HepG2 (cell line): ENCODE results near the gene PRH2. TPM values are rescaled to one million over a fixed set of nuclear protein-coding genes. Genes with fewer than 3 reads are reported as not detected.

Experiments used
- E2F5 ChIP-seq: sonication (generic); formaldehyde crosslinking; conservative IDR thresholded peaks from 2 replicates; pipeline ENCODE4 v1.4.0; 2020; ENCODE audit warnings: missing genetic modification reagents
- FOXO4 ChIP-seq: sonication (generic); formaldehyde crosslinking; conservative IDR thresholded peaks from 2 replicates; pipeline ENCODE4 v1.8.1; 2023; ENCODE audit warnings: missing genetic modification reagents
- GLI4 ChIP-seq: sonication (generic); formaldehyde crosslinking; IDR thresholded peaks from 2 replicates; pipeline ENCODE4 v1.5.1; 2020; ENCODE audit warnings: missing genetic modification reagents, mild to moderate bottlenecking, moderate library complexity, borderline replicate concordance
- JUNB ChIP-seq: sonication (generic); formaldehyde crosslinking; IDR thresholded peaks from 2 replicates; pipeline ENCODE4 v1.8.0; 2022; ENCODE audit warnings: missing genetic modification reagents, mild to moderate bottlenecking, borderline replicate concordance
- NR0B2 ChIP-seq: sonication (generic); formaldehyde crosslinking; IDR thresholded peaks from 2 replicates; pipeline ENCODE4 v1.4.0; 2020; ENCODE audit warnings: mild to moderate bottlenecking, missing genetic modification reagents
- RXRA ChIP-seq: sonication (generic); formaldehyde crosslinking; IDR thresholded peaks from 2 replicates; pipeline ENCODE4 v1.5.1; 2020; ENCODE audit warnings: missing genetic modification reagents
- SALL1 ChIP-seq: sonication (generic); formaldehyde crosslinking; IDR thresholded peaks from 2 replicates; pipeline ENCODE4 v1.8.0; 2022; ENCODE audit warnings: mild to moderate bottlenecking, missing genetic modification reagents
- SNRNP70 ChIP-seq: fragments of 200-400 bp; formaldehyde crosslinking; IDR thresholded peaks from 2 replicates; pipeline ENCODE4 v1.6.1; 2017; ENCODE audit warnings: mild to moderate bottlenecking, low read depth, low read length, moderate library complexity
- TEAD3 ChIP-seq: optimal IDR thresholded peaks from 2 replicates; pipeline ENCODE3; 2016; ENCODE audit warnings: borderline replicate concordance
- ZNF574 ChIP-seq: sonication (generic); formaldehyde crosslinking; IDR thresholded peaks from 2 replicates; pipeline ENCODE4 v1.4.0; 2020; ENCODE audit warnings: missing genetic modification reagents
- ZNF616 ChIP-seq: sonication (generic); formaldehyde crosslinking; IDR thresholded peaks from 2 replicates; pipeline ENCODE4 v1.5.0; 2020; ENCODE audit warnings: low read depth, mild to moderate bottlenecking, missing genetic modification reagents
- ZNF652 ChIP-seq: IDR thresholded peaks from 2 replicates; pipeline ENCODE4 v1.6.1; 2016; ENCODE audit warnings: low read depth, borderline replicate concordance
- polyA plus RNA-seq, 8 experiments: library from polyadenylated mRNA; depleted of rRNA in 3 of 8; stranded (reverse) in 7 of 8; unstranded in 1 of 8; fragments of >200 nt; fragmentation: Illumina TruSeq in 4 of 8; extraction: Trizol in 4 of 8; gene quantifications; 2 replicates each; pipeline versions ENCODE4 v1.2.1 to v1.2.3, GENCODE V29; 2011 to 2016; ENCODE audit warnings: low read depth in 4 of 8, missing spikeins in 1 of 8, mixed read lengths in 1 of 8; ENCODE audit not compliant: insufficient read depth in 1 of 8
- total RNA-seq, 5 experiments: library from RNA; depleted of rRNA; stranded (reverse); fragments of >200 nt; fragmentation: Illumina TruSeq; extraction: Trizol; gene quantifications; 2 replicates each; pipeline ENCODE4 v1.2.3, GENCODE V29; 2016; ENCODE audit warnings: low read depth in 1 of 5
- TF ChIP-seq, protein P1 (sequence below): sonication (generic); formaldehyde crosslinking; IDR thresholded peaks from 2 replicates; pipeline ENCODE4 v1.5.0; 2020; ENCODE audit warnings: mild to moderate bottlenecking, missing genetic modification reagents
- TF ChIP-seq, protein P2 (sequence below): sonication (generic); formaldehyde crosslinking; IDR thresholded peaks from 2 replicates; pipeline ENCODE4 v1.5.1; 2020; ENCODE audit warnings: mild to moderate bottlenecking, moderate library complexity, missing genetic modification reagents
- TF ChIP-seq, protein P3 (sequence below): IDR thresholded peaks from 2 replicates; pipeline ENCODE4 v1.6.1; 2016
- TF ChIP-seq, protein P4 (sequence below): sonication (generic); formaldehyde crosslinking; IDR thresholded peaks from 2 replicates; pipeline ENCODE4 v1.8.0; 2022; ENCODE audit warnings: missing genetic modification reagents, mild to moderate bottlenecking, moderate library complexity, borderline replicate concordance

The PRH2 gene
- total and polyA plus RNA-seq, 2 of the 13 experiments (the other 11 are each of a cell fraction or from before 2014, with no cell fraction given): 0.24 to 0.48 TPM

DNA sequence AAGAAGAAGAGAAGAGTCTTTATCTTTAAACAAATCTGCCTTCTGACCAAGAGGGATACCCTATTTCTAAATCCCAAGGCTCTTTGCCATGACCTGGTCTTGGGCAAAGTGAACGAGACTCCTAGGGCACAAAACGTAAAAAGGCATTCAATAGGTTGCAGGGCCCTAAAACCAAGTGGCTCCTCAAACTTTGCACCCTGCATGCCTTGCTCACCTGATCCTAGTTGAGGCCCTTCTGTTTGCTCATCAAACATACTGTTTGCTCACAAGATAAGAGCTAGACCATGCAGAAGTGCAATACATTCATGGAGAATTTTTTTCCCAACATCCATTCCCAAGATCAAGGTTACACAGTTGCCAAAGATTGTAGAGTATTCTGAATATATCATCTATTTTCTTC is 37.1 kb upstream of the PRH2 start (continued):
- peak; percentile 85 for TF ChIP-seq ZNF574
- TF ChIP-seq, protein P1, sequence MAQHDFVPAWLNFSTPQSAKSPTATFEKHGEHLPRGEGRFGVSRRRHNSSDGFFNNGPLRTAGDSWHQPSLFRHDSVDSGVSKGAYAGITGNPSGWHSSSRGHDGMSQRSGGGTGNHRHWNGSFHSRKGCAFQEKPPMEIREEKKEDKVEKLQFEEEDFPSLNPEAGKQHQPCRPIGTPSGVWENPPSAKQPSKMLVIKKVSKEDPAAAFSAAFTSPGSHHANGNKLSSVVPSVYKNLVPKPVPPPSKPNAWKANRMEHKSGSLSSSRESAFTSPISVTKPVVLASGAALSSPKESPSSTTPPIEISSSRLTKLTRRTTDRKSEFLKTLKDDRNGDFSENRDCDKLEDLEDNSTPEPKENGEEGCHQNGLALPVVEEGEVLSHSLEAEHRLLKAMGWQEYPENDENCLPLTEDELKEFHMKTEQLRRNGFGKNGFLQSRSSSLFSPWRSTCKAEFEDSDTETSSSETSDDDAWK (CRISPR knock-in tag): no peak
- TF ChIP-seq SALL1 (CRISPR knock-in tag): peak; percentile 99
- TF ChIP-seq SNRNP70: no peak
- no peak for TF ChIP-seq E2F5 (CRISPR knock-in tag)
- peak; percentile 80; the same call in 1 of the 2 replicates for TF ChIP-seq RXRA (CRISPR knock-in tag)
- TF ChIP-seq, protein P2, sequence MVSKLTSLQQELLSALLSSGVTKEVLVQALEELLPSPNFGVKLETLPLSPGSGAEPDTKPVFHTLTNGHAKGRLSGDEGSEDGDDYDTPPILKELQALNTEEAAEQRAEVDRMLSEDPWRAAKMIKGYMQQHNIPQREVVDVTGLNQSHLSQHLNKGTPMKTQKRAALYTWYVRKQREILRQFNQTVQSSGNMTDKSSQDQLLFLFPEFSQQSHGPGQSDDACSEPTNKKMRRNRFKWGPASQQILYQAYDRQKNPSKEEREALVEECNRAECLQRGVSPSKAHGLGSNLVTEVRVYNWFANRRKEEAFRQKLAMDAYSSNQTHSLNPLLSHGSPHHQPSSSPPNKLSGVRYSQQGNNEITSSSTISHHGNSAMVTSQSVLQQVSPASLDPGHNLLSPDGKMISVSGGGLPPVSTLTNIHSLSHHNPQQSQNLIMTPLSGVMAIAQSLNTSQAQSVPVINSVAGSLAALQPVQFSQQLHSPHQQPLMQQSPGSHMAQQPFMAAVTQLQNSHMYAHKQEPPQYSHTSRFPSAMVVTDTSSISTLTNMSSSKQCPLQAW (CRISPR knock-in tag): peak; percentile 92
- peak; percentile 70; the same call in 1 of the 2 replicates for TF ChIP-seq JUNB (CRISPR knock-in tag)
- TF ChIP-seq, protein P3, sequence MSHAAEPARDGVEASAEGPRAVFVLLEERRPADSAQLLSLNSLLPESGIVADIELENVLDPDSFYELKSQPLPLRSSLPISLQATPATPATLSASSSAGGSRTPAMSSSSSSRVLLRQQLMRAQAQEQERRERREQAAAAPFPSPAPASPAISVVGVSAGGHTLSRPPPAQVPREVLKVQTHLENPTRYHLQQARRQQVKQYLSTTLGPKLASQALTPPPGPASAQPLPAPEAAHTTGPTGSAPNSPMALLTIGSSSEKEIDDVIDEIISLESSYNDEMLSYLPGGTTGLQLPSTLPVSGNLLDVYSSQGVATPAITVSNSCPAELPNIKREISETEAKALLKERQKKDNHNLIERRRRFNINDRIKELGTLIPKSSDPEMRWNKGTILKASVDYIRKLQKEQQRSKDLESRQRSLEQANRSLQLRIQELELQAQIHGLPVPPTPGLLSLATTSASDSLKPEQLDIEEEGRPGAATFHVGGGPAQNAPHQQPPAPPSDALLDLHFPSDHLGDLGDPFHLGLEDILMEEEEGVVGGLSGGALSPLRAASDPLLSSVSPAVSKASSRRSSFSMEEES (CRISPR knock-in tag): peak; percentile 99
- TF ChIP-seq ZNF652: peak; percentile 67; the same call in 1 of the 2 replicates
- peak; percentile 96 for TF ChIP-seq TEAD3
- no peak for TF ChIP-seq FOXO4 (CRISPR knock-in tag)
- TF ChIP-seq, protein P4, sequence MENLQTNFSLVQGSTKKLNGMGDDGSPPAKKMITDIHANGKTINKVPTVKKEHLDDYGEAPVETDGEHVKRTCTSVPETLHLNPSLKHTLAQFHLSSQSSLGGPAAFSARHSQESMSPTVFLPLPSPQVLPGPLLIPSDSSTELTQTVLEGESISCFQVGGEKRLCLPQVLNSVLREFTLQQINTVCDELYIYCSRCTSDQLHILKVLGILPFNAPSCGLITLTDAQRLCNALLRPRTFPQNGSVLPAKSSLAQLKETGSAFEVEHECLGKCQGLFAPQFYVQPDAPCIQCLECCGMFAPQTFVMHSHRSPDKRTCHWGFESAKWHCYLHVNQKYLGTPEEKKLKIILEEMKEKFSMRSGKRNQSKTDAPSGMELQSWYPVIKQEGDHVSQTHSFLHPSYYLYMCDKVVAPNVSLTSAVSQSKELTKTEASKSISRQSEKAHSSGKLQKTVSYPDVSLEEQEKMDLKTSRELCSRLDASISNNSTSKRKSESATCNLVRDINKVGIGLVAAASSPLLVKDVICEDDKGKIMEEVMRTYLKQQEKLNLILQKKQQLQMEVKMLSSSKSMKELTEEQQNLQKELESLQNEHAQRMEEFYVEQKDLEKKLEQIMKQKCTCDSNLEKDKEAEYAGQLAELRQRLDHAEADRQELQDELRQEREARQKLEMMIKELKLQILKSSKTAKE (CRISPR knock-in tag): peak; percentile 88
- TF ChIP-seq ZNF616 (CRISPR knock-in tag): no peak
- no peak for TF ChIP-seq NR0B2 (CRISPR knock-in tag)
- no peak for TF ChIP-seq GLI4 (CRISPR knock-in tag)
